ENCODE measurements around the gene SFMBT1.
"Not testable (repeated sequence)": the region's sequence is repeated elsewhere in the genome, so short reads cannot be mapped to it uniquely, and the experiment has no call there.

Gene SFMBT1

DNA sequence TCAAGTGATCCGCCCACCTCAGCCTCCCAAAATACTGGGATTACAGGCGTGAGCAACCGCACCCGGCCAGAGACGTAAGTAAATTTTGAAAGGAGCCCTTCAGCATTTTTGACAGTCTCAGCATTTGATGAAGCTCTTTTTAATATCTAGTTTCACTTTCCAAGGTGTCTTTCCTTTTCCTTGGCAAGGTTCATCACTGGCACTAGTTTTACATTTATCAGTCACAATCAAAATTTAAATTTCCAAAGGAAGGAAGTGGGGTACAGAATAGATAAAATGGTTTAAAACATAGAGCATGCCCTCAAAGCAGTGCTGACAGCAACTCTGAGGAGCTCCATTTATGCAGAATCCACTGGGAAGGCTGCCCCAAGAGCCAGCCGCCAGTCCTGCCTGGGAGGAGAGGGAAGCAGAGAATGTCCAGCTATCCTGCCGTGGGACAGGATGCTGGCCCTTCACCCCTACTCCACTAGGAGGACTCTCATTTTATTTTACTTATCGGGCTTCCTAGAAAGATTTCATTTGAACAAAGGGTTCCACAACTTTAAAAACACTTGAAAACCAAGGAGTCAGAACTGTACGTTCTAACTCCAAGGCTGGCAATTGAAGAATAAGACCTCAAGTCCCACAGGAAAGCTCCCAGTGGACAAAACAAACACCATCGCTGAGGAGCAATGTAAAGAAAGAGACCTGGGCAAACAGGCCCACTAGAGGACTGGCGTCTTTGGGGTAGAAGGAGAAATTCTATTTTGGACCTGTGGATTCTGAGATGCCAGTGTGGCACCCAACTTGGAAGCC, 9.9 kb downstream of the SFMBT1 start:
- DNase-seq, result no peak

DNA sequence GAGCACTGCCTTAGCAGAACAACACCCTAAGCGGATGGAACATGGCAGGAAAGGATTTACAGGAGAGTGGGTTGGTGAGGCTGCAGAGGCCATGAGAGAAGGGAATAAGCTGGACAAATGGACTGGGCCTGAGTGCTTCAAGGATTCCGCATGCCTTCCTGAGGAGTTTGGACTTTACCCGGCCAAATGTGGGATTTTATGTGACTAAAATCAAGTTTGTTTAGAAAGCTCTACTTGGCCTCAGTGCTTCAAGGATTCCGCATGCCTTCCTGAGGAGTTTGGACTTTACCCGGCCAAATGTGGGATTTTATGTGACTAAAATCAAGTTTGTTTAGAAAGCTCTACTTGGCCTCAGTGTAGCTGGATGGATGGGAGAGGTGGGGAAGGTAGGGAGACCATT, 10.9 kb downstream of the SFMBT1 start:
- not testable (repeated sequence) for DNase-seq

DNA sequence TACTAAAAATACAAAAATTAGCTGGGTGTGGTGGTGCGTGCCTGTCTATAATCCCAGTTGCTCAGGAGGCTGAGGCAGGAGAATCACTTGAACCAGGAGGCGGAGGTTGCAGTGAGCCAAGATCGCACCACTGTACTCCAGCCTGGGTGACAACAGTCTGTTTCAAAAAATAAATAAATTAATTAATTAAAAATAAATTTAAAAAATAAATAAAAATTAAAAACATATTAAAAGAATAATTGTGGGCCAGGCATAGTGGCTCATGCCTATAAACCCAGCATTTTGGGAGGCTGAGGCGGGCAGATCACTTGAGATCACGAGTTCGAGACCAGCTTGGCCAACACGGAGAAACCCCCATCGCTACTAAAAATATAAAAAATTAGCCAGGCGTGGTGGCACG, 11.5 kb downstream of the SFMBT1 start:
- not testable (repeated sequence) for DNase-seq

DNA sequence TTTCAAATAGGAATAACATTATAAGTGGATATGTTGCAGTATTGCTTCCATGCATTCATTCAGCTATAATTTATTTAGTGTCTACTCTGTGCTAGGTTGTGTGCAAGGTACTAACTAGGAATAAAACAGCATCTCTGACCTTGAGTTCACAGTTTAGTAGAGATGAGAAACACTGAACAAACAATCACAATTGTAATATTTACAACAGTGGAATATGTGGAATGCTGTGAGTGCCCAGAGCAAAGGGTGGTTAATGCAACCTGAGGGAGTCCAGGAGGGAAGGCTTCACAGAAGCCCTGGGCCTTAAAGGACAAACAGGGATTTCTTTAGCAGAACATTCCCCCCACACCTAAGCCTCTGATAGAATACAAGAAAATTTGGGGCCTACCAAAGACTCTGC, 13.3 kb downstream of the SFMBT1 start:
- DNase-seq, result no peak

DNA sequence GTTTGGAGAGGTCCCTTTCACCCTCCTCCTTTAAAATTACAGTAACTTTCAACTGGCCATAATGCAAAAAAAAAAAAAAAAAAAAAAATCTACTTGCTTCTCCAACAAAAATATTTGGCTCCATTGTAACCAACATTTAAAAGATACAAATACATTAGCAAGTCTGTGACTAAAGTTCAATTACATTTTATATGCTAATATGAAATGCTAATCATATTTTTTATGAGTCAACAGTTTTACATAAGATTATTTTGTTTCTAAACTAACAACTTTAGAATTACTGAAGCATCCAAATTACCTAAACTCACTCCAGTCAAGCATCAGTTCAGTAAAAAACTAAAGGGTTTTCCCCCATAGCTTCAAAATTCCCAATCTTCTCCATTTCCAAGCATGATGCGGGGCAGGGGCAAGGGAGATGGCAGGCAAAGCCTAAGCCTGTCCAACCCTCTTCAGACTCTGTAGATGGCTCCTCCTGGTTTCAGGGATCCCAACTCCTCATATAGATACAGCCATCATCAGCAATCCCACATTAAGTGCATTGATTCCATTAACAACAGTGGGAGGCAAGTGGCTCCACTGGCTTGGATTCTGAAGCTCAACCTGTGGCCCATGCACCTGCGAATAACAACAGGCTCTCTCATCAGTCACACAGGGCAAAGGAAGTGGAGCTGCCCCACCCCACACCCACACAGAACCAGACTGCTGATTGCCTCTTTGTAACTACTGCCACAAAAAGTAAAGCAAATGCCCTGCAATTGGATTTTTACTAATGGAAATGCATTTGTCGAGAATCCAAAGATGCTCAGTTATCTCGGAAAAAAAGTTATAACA, 15.0 kb downstream of the SFMBT1 start:
- no peak for DNase-seq

DNA sequence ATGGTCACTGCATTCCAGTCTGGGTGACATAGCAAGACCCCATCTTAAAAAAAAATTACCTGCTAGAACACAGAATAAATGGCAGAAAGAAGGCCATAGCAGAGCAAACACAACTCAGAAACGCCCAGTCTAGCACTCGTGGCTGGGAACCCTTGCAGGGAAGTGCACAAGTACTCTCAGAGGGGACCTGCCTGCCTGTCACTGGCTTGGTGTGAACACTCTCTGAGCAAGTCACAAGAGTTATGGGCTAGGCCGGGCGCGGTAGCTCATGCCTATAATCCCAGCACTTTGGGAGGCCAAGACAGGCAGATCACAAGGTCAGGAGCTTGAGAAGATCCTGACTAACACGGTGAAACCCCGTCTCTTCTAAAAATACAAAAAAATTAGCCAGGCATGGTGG, 17.2 kb downstream of the SFMBT1 start:
- DNase-seq, result no peak

DNA sequence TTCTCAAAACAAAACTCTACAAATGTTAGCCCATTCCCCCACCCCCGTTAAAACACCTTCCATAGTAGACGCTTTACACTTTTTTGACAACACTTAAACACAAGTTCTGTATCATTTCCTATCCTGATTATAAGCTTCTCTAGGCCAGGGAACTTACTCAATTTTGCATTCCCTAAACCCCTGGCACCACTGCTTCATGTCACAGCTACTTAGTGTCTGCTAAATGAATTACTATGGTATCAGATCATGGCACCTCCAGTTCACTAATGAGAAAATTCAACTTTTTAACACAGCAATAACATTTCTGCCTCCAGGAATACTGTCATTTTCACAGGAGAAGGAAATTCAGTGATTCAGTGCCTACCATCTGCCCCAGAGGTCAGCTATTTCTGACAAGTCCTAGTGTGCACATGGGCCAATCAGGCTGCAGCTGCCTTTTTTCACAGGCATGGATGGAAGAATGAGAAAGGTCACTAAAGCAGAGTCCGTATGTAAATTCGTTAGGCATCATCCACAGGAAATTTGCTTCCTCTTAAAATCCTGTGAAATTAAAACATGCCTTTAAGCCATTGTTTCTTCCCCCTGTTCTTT, 18.5 kb downstream of the SFMBT1 start:
- no peak for DNase-seq

DNA sequence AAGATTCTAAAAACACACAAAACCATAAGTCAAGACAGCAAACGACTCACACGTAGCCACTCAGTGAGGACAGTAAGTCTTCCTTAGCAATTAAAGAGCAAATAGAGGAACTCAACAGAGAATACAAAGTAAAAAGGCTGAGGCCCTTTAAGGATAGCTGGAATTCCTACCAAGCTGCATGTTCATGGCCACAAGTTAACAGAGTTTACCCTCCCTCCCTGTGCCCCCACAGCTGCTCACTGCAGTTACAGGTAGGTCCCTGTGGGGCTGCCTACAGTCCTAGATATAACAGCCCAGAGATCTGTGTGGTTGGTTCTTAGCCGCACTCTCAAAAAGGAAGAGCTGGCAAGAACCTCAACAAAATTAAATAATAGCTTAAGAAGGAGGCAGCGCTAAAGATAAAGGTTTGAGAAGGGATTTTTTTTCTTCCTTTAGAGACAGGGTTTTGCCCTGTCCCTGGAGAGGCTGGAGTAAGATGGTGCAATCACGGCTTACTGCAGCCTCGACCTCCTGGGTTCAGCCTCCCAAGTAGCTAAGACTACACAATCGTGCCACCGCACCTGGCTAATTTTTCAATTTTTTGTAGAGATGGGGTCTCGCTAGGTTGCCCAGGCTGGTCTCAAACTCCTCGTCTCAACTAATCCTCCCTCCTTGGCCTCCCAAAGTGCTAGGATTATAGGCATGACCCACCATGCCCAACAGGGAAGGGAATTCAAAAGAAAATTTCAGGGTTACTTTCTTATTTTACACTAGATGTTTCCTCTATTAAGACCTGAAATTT, 19.3 kb downstream of the SFMBT1 start:
- DNase-seq, result no peak

DNA sequence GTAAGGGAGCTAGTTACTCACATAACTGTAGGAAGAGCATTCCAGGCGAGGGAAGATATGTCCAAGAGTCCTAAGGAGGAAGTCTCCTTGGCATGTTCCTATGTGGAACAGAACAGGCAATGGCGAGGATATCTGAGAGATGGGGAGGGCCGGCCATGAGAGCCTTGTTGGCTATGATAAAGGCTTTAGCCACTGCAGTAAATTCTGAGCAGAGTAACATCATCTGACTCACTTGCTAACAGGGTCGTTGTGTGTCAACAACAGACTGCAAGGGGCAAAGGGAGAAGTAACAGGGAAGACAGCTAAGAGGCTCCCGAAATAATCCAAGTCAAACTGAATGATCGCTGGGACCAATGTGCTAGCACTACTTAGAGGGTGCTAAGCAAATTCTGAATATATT, 21.6 kb downstream of the SFMBT1 start:
- DNase-seq, result no peak

DNA sequence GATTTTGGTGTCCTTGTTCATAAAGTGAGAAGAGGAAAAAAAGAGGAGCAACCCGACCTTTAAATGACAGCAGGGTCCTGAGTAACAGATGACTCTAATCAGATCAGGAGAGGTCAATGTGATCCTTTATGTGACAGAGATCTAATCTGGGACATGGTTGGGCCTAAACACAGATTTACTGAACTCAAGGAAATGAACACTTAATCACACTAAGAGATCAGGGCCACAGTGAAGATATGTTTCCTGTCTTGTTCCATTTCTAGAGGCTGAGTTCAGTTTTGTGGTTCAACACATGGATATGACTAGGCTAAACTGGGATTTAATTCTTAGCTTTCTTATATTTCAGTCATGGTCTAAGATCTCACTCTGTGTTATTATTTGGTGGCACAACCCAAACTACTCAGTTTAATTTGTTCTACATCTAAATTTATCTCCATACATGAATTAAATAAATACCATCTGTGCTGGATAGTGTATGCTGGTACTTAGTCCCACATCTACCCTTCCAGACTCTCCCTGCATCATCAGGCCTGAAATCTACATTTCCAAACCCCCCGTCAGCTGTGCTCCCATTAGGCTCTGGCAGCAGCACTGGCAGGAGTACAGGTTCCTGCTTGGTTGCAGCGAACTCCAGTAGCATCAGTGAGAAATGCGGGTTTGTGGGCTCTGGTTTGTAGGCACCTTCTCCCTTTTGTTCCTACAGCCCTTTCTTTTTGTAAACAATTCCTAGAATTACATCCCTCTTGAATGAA, 22.6 kb downstream of the SFMBT1 start:
- no peak for DNase-seq

DNA sequence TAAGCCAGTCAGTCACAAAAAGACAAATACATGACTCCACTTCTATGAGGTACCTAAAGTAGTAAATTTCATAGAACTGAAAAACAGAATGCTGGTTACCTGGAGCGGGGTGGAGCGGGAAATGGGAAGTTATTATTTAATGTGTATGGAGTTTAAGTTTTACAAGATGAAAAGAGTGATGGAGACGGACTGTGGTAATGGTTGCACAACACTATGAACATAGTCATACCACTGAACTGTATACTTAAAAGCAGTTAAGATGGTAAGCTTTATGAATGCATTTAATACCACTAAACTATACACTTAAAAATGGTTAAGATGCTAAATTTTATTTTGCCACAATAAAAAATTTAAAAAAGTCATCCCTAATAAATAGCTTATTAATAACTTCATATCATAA, 23.2 kb downstream of the SFMBT1 start:
- DNase-seq, result no peak

DNA sequence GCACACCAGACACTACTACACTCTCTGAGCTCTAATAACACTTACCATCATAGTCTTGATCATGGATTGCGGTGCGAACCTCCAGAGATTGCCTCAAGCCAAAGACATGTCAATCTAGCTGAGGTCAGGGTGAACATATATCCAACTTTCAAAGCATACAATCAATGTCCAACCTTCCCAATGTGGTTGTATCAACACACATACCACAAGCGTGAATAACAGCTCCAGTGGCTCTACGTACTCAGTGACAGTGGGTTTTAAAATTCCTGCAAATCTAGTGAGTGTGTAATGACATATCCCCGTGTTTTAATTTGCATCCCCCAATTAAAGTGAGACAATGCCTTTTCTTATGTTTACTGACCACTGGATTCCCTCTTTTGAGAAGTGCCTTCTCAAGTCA, 29.6 kb downstream of the SFMBT1 start:
- DNase-seq, result no peak

DNA sequence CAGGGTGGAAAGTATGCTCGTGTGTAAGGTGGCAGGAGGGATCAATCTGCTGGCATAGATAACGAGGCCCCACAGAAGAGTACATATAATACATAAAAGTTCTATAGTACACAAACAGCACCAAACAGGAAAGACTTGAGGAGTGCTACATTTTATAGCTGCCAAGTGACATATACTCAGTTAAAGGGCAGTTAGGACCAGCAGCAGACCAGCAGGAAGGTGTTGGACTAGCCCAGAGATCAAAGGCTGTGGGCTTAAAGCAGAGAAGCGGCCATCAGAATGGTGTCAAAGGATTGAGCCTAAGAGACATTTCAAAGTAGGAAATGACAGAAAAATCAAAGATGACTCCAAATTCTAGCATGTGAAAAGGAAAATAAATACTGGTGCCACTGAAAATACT, 34.5 kb downstream of the SFMBT1 start:
- no peak for DNase-seq

DNA sequence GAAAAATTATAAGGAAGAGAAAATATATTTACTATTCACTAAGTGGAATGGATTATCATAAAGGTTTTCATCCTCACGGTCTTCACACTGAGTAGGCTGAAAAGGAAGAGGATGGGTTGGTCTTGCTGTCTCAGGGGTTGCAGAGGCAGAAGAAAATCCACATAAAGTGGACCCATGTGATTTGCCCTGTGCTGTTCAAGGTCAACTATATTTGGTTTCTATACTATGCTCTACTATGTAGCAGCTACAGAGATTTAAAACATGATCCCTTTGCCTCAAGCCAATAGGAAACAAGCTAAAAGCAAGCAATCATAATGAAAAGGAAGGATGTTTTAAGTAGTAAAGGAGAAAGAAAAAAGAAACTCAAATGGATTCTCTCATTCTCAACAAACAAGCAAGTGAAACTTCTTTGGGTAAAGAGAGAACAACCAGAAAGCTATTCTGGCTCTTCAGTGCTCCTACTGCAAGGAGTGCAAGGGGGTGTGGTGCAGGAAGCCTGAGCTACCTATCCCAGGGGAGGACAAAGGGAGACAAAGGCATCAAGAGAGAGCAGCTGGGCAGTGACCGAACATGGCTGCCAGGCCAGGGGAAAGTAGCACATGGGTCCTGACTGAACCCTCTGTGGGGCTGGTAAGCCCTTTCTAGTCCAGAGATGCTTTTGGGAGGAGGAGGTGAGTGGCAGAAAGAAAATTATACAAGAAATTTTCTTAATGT, 35.9 kb downstream of the SFMBT1 start:
- no peak for DNase-seq

DNA sequence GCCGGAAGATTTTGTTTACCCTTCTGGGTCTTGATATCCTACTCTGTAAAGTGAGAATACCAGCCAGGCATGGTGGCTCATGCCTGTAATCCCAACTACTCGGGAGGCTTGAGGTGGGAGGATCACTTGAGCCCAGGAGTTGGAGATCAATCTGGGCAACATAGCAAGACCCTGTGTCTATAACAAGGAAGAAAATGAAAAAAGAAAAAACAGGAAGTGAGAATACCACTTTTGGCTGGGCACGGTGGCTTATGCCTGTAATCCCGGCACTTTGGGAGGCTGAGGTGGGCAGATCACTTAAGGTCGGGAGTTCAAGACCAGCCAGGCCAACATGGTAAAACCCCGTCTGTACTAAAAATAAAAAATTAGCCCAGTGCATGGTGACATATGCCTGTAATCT, 36.9 kb downstream of the SFMBT1 start:
- DNase-seq, result no peak

DNA sequence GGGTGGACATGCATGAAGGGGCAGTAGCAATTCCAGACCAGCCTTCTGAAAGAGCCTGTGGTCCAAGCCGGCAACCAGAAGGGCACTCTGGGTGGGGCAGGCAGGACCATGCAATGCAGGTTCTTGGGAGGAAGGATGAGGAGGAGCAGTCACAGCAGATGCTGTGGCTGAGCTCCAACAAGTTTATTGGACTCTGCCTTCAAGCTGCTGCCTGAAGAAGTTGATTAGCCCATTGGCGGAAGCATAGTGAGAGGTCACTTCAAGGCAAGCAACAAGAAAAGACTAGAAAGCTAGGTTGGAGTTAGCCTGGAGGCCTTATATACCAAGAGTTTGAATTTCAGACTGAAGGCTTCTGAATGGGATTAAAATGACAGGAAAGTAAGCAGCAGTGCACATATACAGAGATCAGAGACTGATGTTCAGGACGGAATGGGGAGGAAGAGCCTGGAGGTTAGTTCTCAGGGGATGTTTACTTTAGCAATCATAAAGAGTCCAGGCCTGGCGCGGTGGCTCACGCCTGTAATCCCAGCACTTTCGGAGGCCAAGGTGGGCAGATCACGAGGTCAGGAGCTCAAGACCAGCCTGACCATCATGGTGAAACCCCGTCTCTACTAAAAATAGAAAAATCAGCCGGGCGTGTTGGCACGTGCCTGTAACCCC, 39.9 kb downstream of the SFMBT1 start:
- no peak for DNase-seq

DNA sequence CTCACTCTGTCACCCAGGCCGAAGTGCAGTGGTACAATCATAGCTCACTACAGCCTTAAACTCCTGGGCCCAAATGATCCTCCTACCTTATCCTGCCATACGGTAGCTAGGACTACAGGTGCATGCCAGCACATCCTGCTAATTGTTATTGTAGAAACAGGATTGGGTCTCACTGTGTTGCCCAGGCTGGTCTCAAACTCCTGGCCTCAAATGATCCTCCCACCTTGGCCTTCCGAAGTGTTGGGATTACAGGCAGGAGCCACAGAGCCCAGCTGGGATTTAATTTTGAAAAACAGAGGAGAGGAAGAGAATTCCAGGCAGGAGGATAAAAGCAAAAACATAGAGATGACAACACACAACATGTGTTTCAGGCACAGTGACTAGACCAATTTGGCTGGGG, 40.5 kb downstream of the SFMBT1 start:
- no peak for DNase-seq

DNA sequence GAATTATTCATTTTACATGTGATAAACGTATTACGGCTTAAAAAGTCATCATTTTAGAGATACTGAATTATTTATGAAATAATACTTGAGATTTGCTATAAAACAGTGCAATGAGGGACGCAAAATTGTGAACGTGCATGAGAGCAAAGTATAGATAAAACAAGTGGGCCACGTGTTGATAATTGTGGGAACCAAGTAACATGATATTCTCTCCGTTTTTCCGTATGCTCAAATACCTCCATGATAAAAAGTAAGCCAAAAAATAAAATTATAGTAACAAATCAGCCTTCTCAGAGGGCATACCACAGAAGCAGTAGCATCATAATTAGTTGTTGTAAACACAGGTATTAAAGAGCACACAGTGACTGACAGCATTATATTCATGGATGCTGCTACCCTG, 42.6 kb downstream of the SFMBT1 start:
- no peak for DNase-seq

DNA sequence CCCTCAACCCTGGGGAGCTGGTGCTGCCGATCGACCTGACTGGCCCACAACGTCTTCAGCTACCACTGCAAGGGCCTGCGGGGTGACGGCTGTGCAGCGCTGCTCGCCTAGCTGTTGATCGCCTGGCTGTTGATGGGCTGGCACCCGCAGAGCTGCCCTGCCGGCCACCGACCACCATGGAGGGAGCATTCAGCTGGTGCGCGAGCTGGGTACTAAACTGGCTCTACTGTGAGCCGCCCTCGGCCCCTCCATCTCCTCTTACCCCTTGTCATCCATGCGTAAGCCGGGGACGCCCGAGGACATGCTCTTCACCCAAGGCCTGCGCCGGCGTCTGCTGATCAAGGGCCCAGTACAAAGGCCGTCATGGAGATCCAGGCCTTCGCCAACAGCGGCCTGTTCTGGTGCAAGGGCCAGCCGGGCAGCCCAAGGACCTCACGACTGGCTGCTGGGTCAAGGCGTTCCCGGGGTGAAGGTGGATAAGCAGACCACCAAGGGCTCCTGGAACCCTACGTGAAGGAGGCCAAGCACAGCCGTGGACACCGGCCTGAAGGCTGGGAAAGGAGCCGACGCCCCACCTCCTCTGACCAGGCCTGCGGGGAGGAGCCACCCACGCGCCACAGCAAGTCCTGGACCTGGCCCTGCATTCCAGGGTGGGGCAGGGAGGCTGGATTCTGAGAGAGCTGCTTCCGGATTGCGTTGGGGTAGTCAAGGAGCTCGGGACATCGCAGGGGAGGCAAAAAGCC, 46.9 kb downstream of the SFMBT1 start:
- DNase-seq, result no peak

DNA sequence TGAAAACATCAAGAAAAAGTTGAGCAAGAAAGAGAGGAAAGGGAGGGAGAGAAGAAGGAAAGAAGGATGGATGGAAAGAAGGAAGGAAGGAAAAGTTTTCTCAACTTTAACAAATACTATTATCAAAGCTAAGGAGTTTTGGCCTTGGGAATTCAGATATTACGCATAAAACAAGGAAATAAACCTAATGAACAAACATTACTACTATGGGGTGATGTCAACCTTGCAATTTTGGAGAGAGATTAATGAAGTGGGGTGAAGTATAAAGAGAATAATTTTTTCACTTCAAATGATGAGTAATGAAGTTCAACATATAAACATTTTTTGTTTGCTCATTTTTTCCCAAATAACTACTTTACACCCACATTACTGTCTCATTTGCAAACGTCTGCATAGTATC, 55.2 kb downstream of the SFMBT1 start:
- no peak for DNase-seq
